Measurements from ENCODE around the gene PEX14.

Gene PEX14

DNA sequence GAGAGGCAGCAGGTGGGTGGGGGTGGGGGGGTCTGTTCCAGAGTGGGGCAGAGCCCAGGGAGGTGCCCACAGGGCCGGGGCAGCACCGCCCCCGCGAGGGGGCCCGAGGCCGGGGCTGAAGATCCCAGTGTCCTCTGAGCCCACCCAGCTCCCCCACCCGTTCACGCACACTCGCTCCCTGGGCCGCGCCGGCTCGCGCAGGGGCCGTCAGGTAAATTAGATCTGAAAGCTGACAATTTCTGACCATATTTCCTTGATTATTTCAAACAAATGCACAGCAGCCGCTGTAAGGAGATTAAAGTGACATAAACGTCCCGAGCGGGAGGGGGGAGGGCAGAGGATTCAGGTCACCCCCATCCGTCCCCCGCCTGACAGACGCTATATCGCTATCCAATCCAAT is 203.7 kb downstream of the PEX14 start:
- peaks cover under 1% of the 10 kb centered on the region for H3K27me3 ChIP-seq (ENCODE audit: insufficient read depth, poor library complexity, severe bottlenecking)
- no peak for DNase-seq (ENCODE audit: low read depth in 1 of 2, low spot score in 1 of 2)
- H3K27ac ChIP-seq (replicated peaks): no peak overlapping the region
- TF ChIP-seq POLR2AphosphoS5 (IDR thresholded peaks at IDR 0.05; ENCODE audit: low read depth) (no peak), SPI1 (IDR thresholded peaks at IDR 0.05; ENCODE audit: borderline replicate concordance, low read depth) (no peak), GABPA (IDR thresholded peaks at IDR 0.05; ENCODE audit: low read depth) (no peak)
- TF ChIP-seq, protein P1, sequence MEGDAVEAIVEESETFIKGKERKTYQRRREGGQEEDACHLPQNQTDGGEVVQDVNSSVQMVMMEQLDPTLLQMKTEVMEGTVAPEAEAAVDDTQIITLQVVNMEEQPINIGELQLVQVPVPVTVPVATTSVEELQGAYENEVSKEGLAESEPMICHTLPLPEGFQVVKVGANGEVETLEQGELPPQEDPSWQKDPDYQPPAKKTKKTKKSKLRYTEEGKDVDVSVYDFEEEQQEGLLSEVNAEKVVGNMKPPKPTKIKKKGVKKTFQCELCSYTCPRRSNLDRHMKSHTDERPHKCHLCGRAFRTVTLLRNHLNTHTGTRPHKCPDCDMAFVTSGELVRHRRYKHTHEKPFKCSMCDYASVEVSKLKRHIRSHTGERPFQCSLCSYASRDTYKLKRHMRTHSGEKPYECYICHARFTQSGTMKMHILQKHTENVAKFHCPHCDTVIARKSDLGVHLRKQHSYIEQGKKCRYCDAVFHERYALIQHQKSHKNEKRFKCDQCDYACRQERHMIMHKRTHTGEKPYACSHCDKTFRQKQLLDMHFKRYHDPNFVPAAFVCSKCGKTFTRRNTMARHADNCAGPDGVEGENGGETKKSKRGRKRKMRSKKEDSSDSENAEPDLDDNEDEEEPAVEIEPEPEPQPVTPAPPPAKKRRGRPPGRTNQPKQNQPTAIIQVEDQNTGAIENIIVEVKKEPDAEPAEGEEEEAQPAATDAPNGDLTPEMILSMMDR (IDR thresholded peaks at IDR 0.05; ENCODE audit: insufficient read depth, low read length): no peak
- TF ChIP-seq, protein P2, sequence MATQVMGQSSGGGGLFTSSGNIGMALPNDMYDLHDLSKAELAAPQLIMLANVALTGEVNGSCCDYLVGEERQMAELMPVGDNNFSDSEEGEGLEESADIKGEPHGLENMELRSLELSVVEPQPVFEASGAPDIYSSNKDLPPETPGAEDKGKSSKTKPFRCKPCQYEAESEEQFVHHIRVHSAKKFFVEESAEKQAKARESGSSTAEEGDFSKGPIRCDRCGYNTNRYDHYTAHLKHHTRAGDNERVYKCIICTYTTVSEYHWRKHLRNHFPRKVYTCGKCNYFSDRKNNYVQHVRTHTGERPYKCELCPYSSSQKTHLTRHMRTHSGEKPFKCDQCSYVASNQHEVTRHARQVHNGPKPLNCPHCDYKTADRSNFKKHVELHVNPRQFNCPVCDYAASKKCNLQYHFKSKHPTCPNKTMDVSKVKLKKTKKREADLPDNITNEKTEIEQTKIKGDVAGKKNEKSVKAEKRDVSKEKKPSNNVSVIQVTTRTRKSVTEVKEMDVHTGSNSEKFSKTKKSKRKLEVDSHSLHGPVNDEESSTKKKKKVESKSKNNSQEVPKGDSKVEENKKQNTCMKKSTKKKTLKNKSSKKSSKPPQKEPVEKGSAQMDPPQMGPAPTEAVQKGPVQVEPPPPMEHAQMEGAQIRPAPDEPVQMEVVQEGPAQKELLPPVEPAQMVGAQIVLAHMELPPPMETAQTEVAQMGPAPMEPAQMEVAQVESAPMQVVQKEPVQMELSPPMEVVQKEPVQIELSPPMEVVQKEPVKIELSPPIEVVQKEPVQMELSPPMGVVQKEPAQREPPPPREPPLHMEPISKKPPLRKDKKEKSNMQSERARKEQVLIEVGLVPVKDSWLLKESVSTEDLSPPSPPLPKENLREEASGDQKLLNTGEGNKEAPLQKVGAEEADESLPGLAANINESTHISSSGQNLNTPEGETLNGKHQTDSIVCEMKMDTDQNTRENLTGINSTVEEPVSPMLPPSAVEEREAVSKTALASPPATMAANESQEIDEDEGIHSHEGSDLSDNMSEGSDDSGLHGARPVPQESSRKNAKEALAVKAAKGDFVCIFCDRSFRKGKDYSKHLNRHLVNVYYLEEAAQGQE (IDR thresholded peaks at IDR 0.05; ENCODE audit: insufficient replicate concordance, low read depth): no peak
- H3K4me3 ChIP-seq (replicated peaks; ENCODE audit: insufficient read depth, low read length): no peak overlapping the region

DNA sequence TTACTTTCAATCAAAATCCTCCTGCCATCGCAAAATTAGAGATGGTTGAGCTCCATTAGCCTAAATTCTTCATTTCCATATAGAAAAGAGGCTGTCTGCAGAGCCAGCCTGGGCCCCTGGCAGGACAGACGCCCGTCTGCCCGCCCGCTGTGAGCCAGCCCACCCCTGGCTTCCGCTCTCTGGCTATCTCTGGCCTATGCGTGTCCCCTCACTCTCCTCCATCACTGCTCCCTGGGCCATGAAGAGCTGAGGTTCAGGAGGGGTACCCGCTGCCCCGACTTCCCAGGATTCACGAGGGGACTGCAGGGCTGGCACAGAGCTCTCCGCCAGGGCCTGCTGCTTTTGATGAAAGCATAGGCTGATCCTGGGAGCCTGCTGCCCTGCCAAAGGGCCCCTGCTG is 204.1 kb downstream of the PEX14 start:
- no peak overlapping the region for H3K27ac ChIP-seq (replicated peaks)
- peaks cover 2% of the 10 kb centered on the region for H3K27me3 ChIP-seq (ENCODE audit: insufficient read depth, poor library complexity, severe bottlenecking)
- DNase-seq (ENCODE audit: low read depth in 1 of 2, low spot score in 1 of 2): no peak
- TF ChIP-seq POLR2AphosphoS5 (IDR thresholded peaks at IDR 0.05; ENCODE audit: low read depth): no peak
- TF ChIP-seq, protein P2 (IDR thresholded peaks at IDR 0.05; ENCODE audit: insufficient replicate concordance, low read depth): no peak
- TF ChIP-seq SPI1 (IDR thresholded peaks at IDR 0.05; ENCODE audit: borderline replicate concordance, low read depth): no peak
- TF ChIP-seq, protein P1 (IDR thresholded peaks at IDR 0.05; ENCODE audit: insufficient read depth, low read length): no peak
- TF ChIP-seq GABPA (IDR thresholded peaks at IDR 0.05; ENCODE audit: low read depth): no peak
- H3K4me3 ChIP-seq (replicated peaks; ENCODE audit: insufficient read depth, low read length): no peak overlapping the region

DNA sequence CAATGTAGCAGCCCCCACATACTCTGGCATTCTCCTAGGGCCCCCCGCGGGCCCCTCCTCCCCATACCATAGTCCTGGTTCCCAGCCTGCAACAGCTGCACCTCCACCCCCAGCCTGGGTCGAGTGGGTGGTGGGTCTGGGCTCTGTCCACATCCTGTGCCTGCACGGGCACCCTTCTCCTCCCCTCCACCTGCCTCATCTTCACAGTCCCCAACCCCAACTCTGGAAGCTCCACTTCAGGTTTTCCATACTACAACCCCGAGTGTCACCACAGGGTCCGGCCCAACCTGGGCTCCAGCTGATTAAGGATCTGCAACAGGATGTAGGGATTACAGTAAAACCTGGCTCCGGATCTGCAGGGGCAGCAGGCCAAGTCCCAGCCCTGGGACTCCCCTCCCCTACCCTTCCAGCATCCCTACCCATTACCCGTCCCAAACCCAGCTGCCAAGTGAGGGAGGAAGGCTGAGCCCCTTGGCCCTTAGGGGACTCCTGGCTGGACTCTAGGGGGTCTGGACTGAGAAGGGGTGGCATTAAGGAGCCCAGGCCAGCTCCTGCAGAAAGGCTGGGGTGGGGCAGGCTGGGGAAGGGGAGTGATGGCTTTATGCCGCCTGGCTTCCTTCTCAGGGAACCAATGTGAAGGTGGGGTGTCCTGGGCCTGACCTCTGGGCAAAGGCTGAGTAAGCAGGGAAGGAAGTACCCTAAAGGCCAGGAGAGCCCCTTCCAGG is 204.9 kb downstream of the PEX14 start:
- H3K27me3 ChIP-seq (ENCODE audit: insufficient read depth, poor library complexity, severe bottlenecking): peaks cover 2% of the 10 kb centered on the region
- peak in 1 of 2 experiments; percentile 18 for DNase-seq (ENCODE audit: low read depth in 1 of 2, low spot score in 1 of 2)
- TF ChIP-seq POLR2AphosphoS5 (IDR thresholded peaks at IDR 0.05; ENCODE audit: low read depth): no peak
- TF ChIP-seq, protein P2 (IDR thresholded peaks at IDR 0.05; ENCODE audit: insufficient replicate concordance, low read depth): no peak
- TF ChIP-seq SPI1 (IDR thresholded peaks at IDR 0.05; ENCODE audit: borderline replicate concordance, low read depth): no peak
- no peak for TF ChIP-seq GABPA (IDR thresholded peaks at IDR 0.05; ENCODE audit: low read depth)
- TF ChIP-seq, protein P1 (IDR thresholded peaks at IDR 0.05; ENCODE audit: insufficient read depth, low read length): no peak
- no peak overlapping the region for H3K4me3 ChIP-seq (replicated peaks; ENCODE audit: insufficient read depth, low read length)
- no peak overlapping the region for H3K27ac ChIP-seq (replicated peaks)

All from HL-60 (cell line).